ENCODE measurements around the gene EDC3. TPM values are rescaled to one million over a fixed set of nuclear protein-coding genes. Genes with fewer than 3 reads are reported as not detected.

EDC3 gene
- total RNA-seq, 1 experiment from 2014 or later, result 45.1 TPM

GRCh38 chr15:74612677-74613076 is 83.1 kb downstream of the EDC3 start:
- no peak overlapping the region for H3K4me3 ChIP-seq (replicated peaks in 1 of 2; ENCODE audit: low read depth in 1 of 2, low read length in 2 of 2)
- ChIA-PET CTCF (no interaction called here), POLR2A (no interaction called here), RAD21 (ENCODE audit: low non-redundant PET in 1 of 2, low total read pairs in 2 of 2, uncharacterized antibody in 2 of 2, unreplicated experiment in 2 of 2) (no interaction called here)
- ATAC-seq (no peak), DNase-seq (ENCODE audit: low read depth, low spot score) (no peak)
- H3K4me2 ChIP-seq (ENCODE audit: low read length), result no peak overlapping the region
- H4K20me1 ChIP-seq (ENCODE audit: insufficient read depth), result no peaks in the 10 kb centered on the region
- no TSS peak for BruUV-seq (replicated peaks)
- H3K9me3 ChIP-seq (ENCODE audit: control insufficient read depth in 1 of 2, insufficient read depth in 1 of 2, low read depth in 1 of 2, low read length in 2 of 2), result no peaks in the 10 kb centered on the region
- intact Hi-C loops (cut with micrococcal nuclease), result no loop called here
- no peak overlapping the region for H3K27ac ChIP-seq (ENCODE audit: low read depth, low read length)
- no peak overlapping the region for H3K9ac ChIP-seq (ENCODE audit: low read length)
- no peaks in the 10 kb centered on the region for H3K36me3 ChIP-seq (ENCODE audit: control insufficient read depth in 1 of 2, insufficient read depth in 2 of 2, low read length in 2 of 2)
- peaks cover 9 to 27% of the 10 kb centered on the region in 2 experiments; a peak in 3 of 4 replicates for H3K4me1 ChIP-seq (ENCODE audit: control insufficient read depth in 1 of 2, insufficient read depth in 2 of 2, low read length in 2 of 2)
- no peak for TF ChIP-seq TCF7L2 (IDR thresholded peaks at IDR 0.05; ENCODE audit: borderline replicate concordance, extremely low read depth, insufficient read depth, insufficient read length)
- TF ChIP-seq, protein P1, sequence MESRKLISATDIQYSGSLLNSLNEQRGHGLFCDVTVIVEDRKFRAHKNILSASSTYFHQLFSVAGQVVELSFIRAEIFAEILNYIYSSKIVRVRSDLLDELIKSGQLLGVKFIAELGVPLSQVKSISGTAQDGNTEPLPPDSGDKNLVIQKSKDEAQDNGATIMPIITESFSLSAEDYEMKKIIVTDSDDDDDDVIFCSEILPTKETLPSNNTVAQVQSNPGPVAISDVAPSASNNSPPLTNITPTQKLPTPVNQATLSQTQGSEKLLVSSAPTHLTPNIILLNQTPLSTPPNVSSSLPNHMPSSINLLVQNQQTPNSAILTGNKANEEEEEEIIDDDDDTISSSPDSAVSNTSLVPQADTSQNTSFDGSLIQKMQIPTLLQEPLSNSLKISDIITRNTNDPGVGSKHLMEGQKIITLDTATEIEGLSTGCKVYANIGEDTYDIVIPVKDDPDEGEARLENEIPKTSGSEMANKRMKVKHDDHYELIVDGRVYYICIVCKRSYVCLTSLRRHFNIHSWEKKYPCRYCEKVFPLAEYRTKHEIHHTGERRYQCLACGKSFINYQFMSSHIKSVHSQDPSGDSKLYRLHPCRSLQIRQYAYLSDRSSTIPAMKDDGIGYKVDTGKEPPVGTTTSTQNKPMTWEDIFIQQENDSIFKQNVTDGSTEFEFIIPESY (IDR thresholded peaks at IDR 0.05; ENCODE audit: extremely low read depth, insufficient replicate concordance, low read length), result no peak
- TF ChIP-seq ELF1 (IDR thresholded peaks at IDR 0.05; ENCODE audit: borderline replicate concordance, low read depth), result no peak
- TF ChIP-seq FOSL1 (IDR thresholded peaks at IDR 0.05; ENCODE audit: low read depth), result no peak
- TF ChIP-seq REST (IDR thresholded peaks at IDR 0.05; ENCODE audit: low read depth), result no peak
- TF ChIP-seq ZFX (IDR thresholded peaks at IDR 0.05), result no peak
- no peak for TF ChIP-seq YY1 (IDR thresholded peaks at IDR 0.05; ENCODE audit: extremely low read depth, insufficient replicate concordance, low read depth, low read length)
- no peak for TF ChIP-seq CBX3 (IDR thresholded peaks at IDR 0.05; ENCODE audit: low read depth)
- no peak for TF ChIP-seq MAX (IDR thresholded peaks at IDR 0.05)
- TF ChIP-seq EZH2 (IDR thresholded peaks at IDR 0.05), result no peak
- no peak for TF ChIP-seq SRF (IDR thresholded peaks at IDR 0.05; ENCODE audit: low read depth)
- no peak for TF ChIP-seq EZH2phosphoT487 (IDR thresholded peaks at IDR 0.05; ENCODE audit: borderline replicate concordance)
- no peak for TF ChIP-seq ATF3 (IDR thresholded peaks at IDR 0.05)
- H3K79me2 ChIP-seq (ENCODE audit: insufficient read depth, low read length), result peaks cover 21% of the 10 kb centered on the region
- no peaks in the 10 kb centered on the region for H3K9me2 ChIP-seq (ENCODE audit: insufficient read depth)
- H2AFZ ChIP-seq (ENCODE audit: low read depth, low read length, poor library complexity, severe bottlenecking), result no peak overlapping the region
- H3K27me3 ChIP-seq (ENCODE audit: insufficient read depth, low read length), result peaks cover 5% of the 10 kb centered on the region; the same call in 1 of the 2 replicates
